ENCODE measurements around the gene ALDH1L2.

The ALDH1L2 gene

DNA sequence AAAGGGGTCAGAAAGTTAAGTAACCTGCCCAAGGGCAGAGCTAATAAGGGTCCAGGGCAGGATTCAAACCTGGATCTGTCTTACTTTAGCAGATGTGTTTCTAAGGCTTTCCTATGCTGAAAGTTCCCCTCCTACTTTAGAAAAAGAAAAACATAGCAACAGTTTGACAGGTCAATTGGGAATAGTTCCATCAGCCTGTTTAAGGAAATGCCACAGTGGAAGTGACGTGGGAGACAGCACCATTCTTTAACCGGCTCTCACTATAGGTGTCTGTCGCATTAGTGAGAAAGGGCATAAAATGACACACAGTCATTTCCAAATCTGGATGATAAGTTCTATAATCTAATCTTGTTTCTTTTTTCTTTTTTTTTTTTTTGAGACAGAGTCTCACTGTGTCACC, 7.3 kb downstream of the ALDH1L2 start:
- in situ Hi-C loops (cut with HindIII; ENCODE audit: low pct_unique_long_range_greater_than_20kb, low sequenced_read_pairs): no loop called here
- TF ChIP-seq JUND (IDR thresholded peaks at IDR 0.05; ENCODE audit: low read depth): no peak
- no peak for DNase-seq (ENCODE audit: low read depth in 1 of 2, low spot score in 1 of 2)

DNA sequence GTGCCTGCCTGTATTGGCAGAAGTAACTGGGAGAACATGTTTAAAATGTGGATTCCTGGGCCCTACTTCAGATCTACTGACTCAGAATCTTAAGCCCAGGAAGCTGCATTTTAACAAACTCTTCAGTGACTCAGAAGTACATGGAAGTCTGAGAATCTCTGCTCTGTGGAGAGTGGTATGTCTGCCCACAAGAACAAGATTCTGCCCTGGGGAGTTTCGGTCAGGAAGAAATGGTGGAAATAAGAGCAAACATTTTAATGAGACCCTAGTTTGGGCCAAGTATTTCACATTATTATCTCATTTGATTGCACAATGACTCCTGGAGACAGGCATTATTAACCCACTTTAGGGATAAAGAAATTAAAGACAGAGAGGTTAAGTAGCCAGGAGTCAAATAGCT, 8.2 kb downstream of the ALDH1L2 start:
- TF ChIP-seq JUND (IDR thresholded peaks at IDR 0.05; ENCODE audit: low read depth): no peak
- DNase-seq (ENCODE audit: low read depth in 1 of 2, low spot score in 1 of 2): no peak
- in situ Hi-C loops (cut with HindIII; ENCODE audit: low pct_unique_long_range_greater_than_20kb, low sequenced_read_pairs): no loop called here

DNA sequence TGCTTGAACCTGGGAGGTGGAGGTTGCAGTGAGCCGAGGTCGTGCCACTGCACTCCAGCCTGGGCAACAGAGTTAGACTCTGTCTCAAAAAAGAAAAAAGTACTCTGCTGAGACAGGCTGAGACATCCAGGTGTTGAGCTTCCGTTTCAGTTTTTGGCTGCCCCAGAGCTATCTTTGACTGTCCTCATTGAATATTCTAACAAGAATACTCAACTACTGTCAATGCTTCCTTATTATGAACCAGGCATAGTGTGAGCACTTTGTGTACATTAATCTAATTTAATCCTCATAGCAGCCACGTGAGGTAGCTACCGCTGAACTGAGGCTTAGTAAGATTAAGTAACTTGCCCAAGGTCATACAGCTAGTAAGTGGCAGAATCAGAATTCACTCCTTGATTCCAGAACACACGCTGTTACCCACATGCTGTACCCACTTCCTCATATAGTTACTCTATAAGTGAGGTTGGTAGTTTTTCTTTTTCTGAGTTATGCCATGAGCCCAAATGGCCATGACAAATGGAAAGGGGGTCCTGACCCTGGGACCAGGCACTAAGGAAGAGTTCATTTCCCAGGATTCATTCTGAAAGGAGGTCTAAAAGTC, 11.3 kb downstream of the ALDH1L2 start:
- in situ Hi-C loops (cut with HindIII; ENCODE audit: low pct_unique_long_range_greater_than_20kb, low sequenced_read_pairs): no loop called here
- TF ChIP-seq JUND (IDR thresholded peaks at IDR 0.05; ENCODE audit: low read depth): no peak
- no peak for DNase-seq (ENCODE audit: low read depth in 1 of 2, low spot score in 1 of 2)

DNA sequence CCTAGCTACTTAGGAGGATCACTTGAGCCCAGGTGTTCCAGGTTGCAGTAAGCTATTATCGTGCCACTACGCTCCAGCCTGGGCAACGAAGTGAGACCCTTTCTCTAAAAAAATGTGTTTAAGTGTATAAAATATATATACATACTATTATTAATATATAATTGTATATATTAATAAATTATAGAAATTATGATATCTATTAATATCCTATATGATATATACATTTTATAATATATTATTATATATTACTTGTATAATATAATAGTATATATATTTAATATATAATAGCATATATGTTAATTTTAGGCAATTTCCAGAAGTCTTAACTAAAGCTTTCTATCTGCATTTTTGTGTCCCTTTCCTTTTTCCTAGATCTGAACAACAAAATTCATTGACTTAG, 12.3 kb downstream of the ALDH1L2 start:
- TF ChIP-seq JUND (IDR thresholded peaks at IDR 0.05; ENCODE audit: low read depth): no peak

DNA sequence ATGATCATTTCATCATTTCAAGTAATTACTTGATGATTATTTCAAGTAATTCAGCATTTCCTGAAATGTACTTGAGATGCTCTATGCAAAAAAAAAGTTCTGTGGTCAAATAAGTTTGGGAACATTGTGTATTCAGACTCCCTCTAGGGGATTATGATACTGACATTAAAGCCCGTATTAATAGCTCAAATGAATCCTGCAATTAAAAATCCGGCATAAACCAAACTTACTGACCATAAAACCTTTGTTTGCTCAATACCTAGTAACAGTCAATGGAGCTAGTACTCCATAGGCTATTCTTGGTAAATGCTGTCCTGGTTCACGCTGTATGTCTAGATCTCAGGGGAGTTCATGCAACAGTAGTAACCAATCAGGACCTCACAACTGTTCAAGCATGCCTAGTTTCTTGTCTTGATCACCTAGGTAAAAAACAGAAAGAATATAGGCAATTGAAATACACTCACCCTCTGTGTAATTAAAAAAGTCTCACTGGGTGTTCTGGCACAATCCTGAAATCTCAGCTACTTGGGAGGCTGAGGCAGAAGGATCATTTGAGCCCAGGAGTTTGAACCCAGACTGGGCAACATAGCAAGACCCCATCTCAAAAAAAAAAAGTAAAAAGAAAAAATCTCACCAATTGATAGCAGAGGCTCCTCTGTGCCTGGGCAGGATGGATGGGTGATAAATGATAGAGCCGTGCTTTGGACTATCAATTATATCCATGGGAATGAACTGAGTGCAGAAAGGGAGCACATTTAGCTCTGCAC, 14.1 kb downstream of the ALDH1L2 start:
- no peak for DNase-seq (ENCODE audit: low read depth in 1 of 2, low spot score in 1 of 2)
- no peak for TF ChIP-seq JUND (IDR thresholded peaks at IDR 0.05; ENCODE audit: low read depth)
- in situ Hi-C loops (cut with HindIII; ENCODE audit: low pct_unique_long_range_greater_than_20kb, low sequenced_read_pairs): no loop called here

More for the DNA sequence above, 12.3 kb downstream of the ALDH1L2 start:
- DNase-seq (ENCODE audit: low read depth in 1 of 2, low spot score in 1 of 2): no peak
- in situ Hi-C loops (cut with HindIII; ENCODE audit: low pct_unique_long_range_greater_than_20kb, low sequenced_read_pairs): no loop called here

DNA sequence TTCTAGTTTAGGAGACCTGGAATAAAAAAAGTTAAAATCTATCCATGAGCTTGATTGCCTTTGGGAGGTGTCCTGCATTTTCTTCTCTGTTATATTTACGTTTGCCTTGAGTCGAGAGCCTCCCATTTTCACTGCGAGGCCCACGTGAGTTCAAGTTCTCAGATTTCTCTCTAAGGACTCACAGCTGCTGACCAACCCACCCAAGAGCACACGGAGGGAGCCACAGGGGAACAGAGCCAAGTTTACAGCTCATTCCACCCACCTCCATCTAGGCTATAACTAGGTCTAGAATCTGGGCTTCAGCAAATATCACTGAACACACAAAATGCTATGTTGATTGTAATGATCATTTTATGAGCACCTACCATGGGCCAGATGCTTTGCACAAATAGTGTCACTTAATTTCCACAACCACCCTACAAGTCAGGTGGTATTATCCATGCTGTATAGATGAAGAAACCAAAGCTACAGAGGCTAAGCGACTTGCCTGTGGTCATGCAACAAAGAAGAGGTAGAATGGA, 16.7 kb downstream of the ALDH1L2 start:
- TF ChIP-seq JUND (IDR thresholded peaks at IDR 0.05; ENCODE audit: low read depth): no peak
- DNase-seq (ENCODE audit: low read depth in 1 of 2, low spot score in 1 of 2): no peak
- in situ Hi-C loops (cut with HindIII; ENCODE audit: low pct_unique_long_range_greater_than_20kb, low sequenced_read_pairs): no loop called here

DNA sequence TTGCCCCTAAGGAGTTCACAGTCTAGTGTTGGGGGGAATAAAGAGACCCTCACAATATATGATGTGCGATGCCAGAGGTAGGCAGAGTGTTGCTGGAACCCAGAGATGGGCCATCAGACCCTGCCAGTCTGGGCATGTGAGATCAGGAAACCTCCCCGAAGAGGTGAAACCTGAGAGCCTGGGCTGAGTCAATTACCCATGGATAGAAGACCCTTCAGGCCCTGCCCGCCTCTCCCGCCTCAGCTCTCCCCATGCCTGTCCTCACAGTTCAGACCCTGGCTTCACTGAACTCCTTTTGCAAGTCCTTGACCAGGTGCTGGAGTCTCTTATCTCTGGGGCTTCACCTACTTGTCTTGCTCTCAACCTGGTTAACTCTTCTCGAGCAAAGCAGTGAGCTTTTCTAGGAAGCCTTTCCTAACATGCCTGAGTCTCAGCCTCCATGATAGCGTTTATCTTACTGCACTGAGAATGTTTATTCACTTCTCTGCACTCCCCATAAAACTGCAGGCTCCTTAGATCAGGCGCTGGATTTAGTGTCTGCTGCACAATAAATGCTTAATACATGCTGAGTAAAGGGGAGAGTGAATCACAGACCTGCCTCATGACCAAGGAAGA, 19.6 kb downstream of the ALDH1L2 start:
- DNase-seq (ENCODE audit: low read depth in 1 of 2, low spot score in 1 of 2): no peak
- in situ Hi-C loops (cut with HindIII; ENCODE audit: low pct_unique_long_range_greater_than_20kb, low sequenced_read_pairs): no loop called here
- TF ChIP-seq JUND (IDR thresholded peaks at IDR 0.05; ENCODE audit: low read depth): no peak

DNA sequence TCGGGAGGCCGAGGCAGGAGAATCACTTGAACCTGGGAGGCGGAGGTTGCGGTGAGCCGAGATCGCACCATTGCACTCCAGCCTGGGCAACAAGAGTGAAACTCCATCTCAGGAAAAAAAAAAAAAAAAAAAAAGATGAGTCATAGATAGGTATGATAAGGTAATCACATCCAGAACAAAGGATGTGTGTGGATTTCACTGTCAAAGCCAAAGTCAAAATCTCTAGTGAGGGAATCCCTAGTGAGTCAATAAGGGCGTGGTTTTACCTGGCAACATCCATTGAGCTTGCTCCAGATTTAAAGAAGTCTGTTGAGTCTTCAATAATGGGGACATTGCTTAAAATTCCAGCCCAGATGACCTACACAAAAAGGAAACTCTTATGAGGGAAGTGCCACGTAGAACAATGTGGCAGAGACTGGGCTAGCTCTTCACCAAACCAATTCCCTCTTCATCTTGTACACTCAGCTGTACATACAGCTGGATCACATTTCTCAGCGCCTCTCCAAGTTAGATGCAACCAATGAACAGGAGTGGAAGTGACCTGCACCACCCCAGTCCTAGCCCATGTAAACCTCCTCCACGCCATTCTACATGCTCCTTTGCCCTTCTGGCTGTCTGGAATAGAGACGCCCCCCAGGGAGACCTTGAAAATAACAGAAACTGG, 23.4 kb downstream of the ALDH1L2 start:
- DNase-seq (ENCODE audit: low read depth in 1 of 2, low spot score in 1 of 2): no peak
- TF ChIP-seq JUND (IDR thresholded peaks at IDR 0.05; ENCODE audit: low read depth): no peak
- in situ Hi-C loops (cut with HindIII; ENCODE audit: low pct_unique_long_range_greater_than_20kb, low sequenced_read_pairs): no loop called here

DNA sequence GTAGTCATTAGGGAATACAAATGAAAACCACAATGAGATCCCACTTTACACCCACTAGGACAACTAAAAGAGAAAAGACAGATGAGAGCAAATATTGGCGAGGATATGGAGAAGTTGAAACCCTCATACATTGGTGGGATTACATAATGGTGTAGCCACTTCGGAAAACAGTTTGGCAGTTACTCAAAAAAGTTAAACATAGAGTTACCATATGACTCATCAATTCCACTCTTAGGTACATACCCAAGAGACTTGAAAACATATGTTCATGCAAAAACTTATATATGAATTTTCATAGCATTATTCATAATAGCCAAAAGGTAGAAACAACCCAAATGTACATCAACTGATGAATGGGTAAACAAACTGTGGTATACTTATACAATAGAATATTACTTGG, 27.1 kb downstream of the ALDH1L2 start:
- TF ChIP-seq JUND (IDR thresholded peaks at IDR 0.05; ENCODE audit: low read depth): no peak
- in situ Hi-C loops (cut with HindIII; ENCODE audit: low pct_unique_long_range_greater_than_20kb, low sequenced_read_pairs): no loop called here
- DNase-seq (ENCODE audit: low read depth in 1 of 2, low spot score in 1 of 2): no peak

DNA sequence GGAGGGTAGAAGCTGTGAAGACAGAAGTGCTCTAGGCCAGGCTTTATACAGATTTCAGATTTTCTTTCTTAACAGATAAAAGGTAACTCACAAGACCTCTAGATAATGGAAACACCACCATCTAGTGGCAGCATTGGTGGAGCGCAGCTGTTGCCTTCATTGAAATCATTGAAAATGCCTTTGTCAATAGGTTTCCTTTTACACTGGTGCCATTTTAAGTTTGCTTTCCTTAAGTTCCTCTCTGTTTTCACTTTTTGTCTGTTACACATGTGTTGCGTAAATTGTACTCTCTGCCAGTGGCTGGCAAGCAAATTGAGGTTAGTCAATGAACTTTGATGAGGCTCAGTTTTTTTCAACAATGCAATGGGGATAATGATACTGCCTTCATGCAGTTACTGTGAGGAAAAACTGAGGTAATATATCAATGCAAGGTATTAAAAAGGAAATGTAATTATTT, 31.1 kb downstream of the ALDH1L2 start:
- in situ Hi-C loops (cut with HindIII; ENCODE audit: low pct_unique_long_range_greater_than_20kb, low sequenced_read_pairs): no loop called here
- no peak for TF ChIP-seq JUND (IDR thresholded peaks at IDR 0.05; ENCODE audit: low read depth)
- DNase-seq (ENCODE audit: low read depth in 1 of 2, low spot score in 1 of 2): peak; percentile 37 to 91

DNA sequence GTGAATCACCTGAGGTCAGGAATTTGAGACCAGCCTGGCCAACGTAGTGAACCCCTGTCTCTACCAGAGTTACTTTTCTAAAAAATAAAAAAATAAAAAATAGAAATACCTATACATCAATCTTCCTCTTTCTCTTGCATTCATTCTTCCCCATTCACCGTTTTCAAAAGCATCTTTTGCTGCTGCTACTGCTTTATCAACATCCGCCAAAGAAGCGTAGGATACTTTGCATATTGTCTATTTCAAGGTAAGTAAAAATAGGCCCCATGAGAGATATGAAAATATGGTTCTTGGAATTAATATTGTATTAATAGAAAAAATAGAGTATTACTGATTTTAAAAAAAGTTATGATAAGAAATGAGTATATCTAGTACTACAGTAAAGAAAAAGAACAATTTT, 32.3 kb downstream of the ALDH1L2 start:
- no peak for TF ChIP-seq JUND (IDR thresholded peaks at IDR 0.05; ENCODE audit: low read depth)
- in situ Hi-C loops (cut with HindIII; ENCODE audit: low pct_unique_long_range_greater_than_20kb, low sequenced_read_pairs): no loop called here
- DNase-seq (ENCODE audit: low read depth in 1 of 2, low spot score in 1 of 2): no peak

DNA sequence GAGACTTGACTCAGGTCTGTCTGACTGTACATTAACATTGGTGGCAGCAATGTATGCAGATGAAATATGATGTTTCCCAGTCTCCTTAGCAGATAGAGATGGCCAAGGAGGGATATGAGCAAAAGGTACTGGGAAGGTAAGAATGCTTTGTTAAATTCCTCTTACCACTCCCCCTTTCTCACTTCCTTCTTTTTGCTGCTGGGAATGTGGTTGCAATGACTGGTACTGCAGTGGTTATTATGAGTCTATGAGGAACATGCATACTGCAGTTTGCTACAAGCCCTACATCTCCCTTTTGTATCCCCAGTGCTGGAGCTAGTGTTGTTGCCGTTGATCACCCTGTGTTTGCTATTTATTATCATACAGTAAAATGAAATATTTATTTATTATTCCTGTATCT, 35.9 kb downstream of the ALDH1L2 start:
- no peak for TF ChIP-seq JUND (IDR thresholded peaks at IDR 0.05; ENCODE audit: low read depth)
- no peak for DNase-seq (ENCODE audit: low read depth in 1 of 2, low spot score in 1 of 2)
- in situ Hi-C loops (cut with HindIII; ENCODE audit: low pct_unique_long_range_greater_than_20kb, low sequenced_read_pairs): no loop called here

DNA sequence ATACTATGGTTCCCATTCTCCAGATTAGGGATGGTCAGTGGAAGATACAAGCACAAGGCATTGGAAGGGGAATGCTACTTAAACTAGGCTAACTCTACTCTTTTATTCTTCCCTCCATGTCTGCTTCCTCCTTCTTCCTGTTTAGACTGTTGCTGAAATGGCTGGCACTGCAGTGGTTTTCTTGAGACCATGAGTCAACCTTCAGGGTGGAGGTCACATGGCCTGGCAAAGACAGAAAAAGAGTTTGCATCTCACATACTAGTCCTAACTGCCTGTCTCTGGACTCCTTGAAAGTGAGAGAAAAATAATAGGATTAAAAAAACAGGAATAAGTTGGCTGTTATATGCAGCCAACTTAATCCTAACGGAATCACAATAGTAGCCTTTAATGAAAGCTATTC, 37.0 kb downstream of the ALDH1L2 start:
- TF ChIP-seq JUND (IDR thresholded peaks at IDR 0.05; ENCODE audit: low read depth): no peak
- no peak for DNase-seq (ENCODE audit: low read depth in 1 of 2, low spot score in 1 of 2)
- in situ Hi-C loops (cut with HindIII; ENCODE audit: low pct_unique_long_range_greater_than_20kb, low sequenced_read_pairs): no loop called here
